GM06990 (cell line): ENCODE results near the gene P2RX7.

Experiments used
- DNase-seq: peaks from one replicate; pipeline ENCODE4 v3.0.0-alpha.2; 2011; ENCODE audit not compliant: insufficient read length; ENCODE audit errors: extremely low read depth
- H3K27me3 ChIP-seq: replicated peaks from 2 replicates; pipeline ENCODE4 v1.6.0; 2011; ENCODE audit warnings: low read length; ENCODE audit not compliant: control insufficient read depth, insufficient read depth
- H3K36me3 ChIP-seq: 2 replicates; pipeline ENCODE4 v1.5.1; 2011; ENCODE audit warnings: low read length; ENCODE audit not compliant: control insufficient read depth, insufficient read depth
- H3K4me3 ChIP-seq: replicated peaks from 2 replicates; pipeline ENCODE4 v1.5.1; 2011; ENCODE audit warnings: low read depth, mild to moderate bottlenecking, control low read depth, low read length
- CTCF ChIP-seq: IDR thresholded peaks from 2 replicates; pipeline ENCODE4 v1.5.1; 2011; ENCODE audit warnings: low read length, control low read depth, mild to moderate bottlenecking, inconsistent platforms; ENCODE audit not compliant: insufficient read depth, poor library complexity, severe bottlenecking

P2RX7 gene

GRCh38 chr12:121184425-121184824 is 51.7 kb downstream of the P2RX7 start:
- H3K36me3 ChIP-seq = no peaks in the 10 kb centered on the region
- no peak overlapping the region for H3K4me3 ChIP-seq
- TF ChIP-seq CTCF = no peak
- DNase-seq = no peak
- no peaks in the 10 kb centered on the region for H3K27me3 ChIP-seq

GRCh38 chr12:121184984-121185889 is 52.6 kb downstream of the P2RX7 start:
- no peak overlapping the region for H3K4me3 ChIP-seq
- no peak for DNase-seq
- TF ChIP-seq CTCF = no peak
- H3K36me3 ChIP-seq = no peaks in the 10 kb centered on the region
- no peaks in the 10 kb centered on the region for H3K27me3 ChIP-seq

- Histone ChIP-seq H3K36me3 (no peaks in the 10 kb centered on the region), H3K27me3 (no peaks in the 10 kb centered on the region), H3K4me3 (no peak overlapping the region)
- no peak for DNase-seq
- TF ChIP-seq CTCF = no peak
These were observed 54.1 kb downstream of the P2RX7 start for GRCh38 chr12:121186826-121187225.

- Histone ChIP-seq H3K4me3 (no peak overlapping the region), H3K27me3 (no peaks in the 10 kb centered on the region), H3K36me3 (no peaks in the 10 kb centered on the region)
- no peak for DNase-seq
- no peak for TF ChIP-seq CTCF
These were observed 54.8 kb downstream of the P2RX7 start for GRCh38 chr12:121187501-121187900.

- Histone ChIP-seq H3K27me3 (no peaks in the 10 kb centered on the region), H3K4me3 (no peak overlapping the region), H3K36me3 (no peaks in the 10 kb centered on the region)
- no peak for DNase-seq
- TF ChIP-seq CTCF = no peak
These were observed 55.6 kb downstream of the P2RX7 start for GRCh38 chr12:121188227-121188626.
